CD4-positive, alpha-beta T cell treated with Interleukin-17A for 1 hour (primary cell): ENCODE results near the gene TAPBPL.

Experiments used
- DNase-seq: peaks from one replicate; pipeline ENCODE4 v3.0.0-alpha.2; 2020

TAPBPL gene

DNA sequence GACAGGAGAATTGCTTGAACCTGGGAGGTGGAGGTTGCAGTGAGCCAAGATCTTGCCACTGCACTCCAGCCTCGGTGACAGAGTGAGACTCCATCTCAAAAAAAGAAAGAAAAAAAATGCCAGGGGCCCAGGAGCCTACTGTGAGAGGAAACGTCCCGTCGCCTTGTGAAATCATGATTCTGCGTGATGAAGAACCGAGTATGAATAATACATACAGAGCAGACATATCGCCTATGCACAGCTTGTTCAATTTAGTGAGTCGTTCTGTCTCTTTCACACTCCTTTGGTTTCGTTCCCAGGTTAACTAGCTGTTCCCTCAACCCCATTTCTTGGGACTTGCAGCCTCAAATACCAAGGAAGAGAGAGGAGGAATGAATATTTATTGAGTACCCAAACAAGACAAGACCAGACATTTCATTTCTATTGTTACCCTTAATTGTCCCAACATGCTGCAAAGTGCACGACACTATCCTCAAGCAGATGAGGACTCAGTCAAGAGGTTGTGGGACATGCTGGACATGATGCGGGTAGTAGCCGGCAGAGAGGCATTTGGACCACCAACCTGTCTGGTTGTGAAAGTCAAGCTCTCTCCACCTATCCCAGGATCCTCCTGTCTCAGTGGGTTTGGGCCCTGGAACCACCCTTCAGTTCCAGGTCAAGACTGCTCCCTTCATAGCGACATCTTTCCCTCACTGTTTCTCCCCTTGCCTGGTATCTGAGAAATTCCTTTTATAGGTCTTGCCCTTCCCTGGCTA is 15.7 kb upstream of the TAPBPL start:
- DNase-seq = no peak

DNA sequence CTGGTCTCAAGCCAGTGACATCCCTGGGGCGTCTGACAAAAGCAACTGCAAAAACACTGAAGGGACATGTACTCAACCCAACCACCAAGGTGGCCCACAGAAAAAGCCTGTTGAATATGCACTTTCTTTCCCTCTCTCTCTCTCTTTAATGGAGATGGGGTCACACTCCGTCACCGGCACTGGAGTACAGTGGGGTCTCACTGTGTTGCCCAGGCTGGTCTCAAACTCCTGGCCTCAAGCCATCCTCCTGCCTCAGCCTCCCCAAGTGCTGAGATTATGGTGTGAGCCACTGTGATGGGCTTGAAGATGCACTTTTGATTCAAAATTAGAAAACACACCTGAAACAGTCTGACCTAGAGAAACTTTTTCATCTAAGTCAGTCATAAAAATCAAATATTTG is 14.3 kb upstream of the TAPBPL start:
- no peak for DNase-seq

DNA sequence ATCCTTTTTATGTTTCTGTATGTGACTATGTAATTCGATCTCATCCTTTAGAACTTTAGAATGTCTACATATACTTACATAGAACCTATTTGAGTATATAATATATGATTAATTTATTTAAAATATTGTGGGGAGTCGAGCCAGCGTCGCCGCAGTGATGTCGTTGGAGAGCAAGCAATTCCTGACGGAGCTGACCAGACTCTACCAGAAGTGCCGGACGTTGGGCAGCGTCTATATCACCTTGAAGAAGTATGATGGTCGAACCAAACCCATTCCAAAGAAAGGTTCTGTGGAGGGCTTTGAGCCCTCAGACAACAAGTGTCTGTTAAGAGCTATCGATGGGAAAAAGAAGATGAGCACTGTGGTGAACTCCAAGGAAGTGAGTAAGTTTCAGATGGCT is 13.5 kb upstream of the TAPBPL start:
- DNase-seq = no peak

DNA sequence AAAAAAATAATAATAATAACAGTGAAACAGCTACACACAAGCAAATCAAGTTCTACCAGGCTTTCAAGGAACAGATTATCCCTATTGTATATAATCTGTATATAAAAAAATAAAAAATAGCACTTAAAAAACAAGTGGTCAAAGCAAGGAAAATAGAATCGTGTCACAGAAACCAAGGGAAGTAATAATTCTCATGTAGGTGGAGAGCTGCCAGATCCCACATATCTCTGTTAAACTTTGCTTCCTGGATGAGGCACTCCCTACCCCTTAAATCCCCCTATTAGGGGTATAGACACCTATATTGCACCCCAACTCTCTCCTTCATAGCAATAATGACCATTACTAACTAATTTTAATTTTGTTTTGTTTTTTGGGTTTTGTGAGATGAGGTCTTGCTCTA is 11.5 kb upstream of the TAPBPL start:
- no peak for DNase-seq

DNA sequence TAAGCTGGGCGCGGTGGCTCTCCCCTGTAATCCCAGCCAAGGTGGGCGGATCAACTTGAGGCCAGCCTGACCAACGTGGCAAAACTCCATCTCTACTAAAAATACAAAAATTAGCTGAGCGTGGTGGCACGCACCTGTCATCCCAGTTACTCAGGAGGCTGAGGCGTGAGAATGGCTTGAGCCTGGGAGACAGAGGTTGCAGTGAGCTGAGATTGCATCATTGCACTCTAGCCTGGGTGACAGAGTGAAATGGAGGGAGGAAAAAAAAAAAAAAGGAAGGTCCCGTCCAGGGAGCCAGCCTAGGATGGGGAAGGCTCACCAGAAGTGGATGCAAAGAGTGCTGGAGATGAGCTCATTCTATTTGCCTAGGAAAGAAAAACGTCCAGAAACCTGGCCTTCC is 9.0 kb upstream of the TAPBPL start:
- DNase-seq = no peak

DNA sequence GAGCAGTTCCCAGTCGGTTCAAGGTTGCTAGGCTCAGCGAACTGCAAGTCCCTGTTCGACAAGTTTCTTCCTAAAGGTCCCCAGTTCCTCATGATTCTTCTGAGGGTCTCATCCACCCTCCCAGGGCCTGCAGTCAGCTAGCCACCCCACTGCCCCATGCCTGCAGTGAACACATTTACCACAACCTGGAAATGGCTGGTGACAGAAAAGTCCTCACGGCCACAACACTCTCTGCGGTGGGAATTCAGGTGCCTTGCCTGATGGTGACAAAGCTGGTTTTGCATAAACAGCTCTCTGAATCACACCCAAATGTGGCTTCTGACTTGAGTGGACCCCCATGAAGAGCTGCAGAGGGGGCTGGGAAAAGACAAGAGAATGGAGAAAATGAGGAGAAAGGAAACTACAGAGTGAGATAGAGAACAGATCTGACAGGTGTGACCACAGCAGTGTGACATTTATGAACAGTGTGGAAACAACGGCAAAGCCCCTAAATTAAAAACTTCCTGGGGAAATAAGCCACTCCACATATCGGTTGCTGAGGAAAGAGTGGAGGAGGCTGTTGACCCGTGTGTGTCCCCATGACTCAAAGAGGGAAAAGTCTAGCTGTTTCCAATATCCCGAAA is 8.4 kb upstream of the TAPBPL start:
- no peak for DNase-seq

DNA sequence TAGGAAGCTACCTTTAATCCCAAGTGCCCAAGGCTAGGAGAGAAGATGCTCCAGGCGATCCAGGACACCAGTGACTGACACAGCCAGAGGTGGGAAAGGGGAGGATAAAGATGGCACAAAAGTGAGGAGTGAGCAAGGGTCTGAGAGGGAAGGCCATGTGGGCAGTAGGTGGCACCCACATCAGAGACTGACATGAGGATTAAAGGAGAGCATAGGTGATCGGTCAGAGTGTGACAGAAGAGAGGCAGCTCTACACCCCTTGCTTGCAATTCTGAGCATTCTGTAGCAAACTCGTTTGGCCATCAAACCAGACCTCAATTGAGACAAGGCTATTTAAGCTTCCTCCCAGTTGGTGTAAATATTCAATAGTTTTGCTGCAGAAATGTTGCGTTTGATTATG is 7.8 kb upstream of the TAPBPL start:
- DNase-seq = no peak

DNA sequence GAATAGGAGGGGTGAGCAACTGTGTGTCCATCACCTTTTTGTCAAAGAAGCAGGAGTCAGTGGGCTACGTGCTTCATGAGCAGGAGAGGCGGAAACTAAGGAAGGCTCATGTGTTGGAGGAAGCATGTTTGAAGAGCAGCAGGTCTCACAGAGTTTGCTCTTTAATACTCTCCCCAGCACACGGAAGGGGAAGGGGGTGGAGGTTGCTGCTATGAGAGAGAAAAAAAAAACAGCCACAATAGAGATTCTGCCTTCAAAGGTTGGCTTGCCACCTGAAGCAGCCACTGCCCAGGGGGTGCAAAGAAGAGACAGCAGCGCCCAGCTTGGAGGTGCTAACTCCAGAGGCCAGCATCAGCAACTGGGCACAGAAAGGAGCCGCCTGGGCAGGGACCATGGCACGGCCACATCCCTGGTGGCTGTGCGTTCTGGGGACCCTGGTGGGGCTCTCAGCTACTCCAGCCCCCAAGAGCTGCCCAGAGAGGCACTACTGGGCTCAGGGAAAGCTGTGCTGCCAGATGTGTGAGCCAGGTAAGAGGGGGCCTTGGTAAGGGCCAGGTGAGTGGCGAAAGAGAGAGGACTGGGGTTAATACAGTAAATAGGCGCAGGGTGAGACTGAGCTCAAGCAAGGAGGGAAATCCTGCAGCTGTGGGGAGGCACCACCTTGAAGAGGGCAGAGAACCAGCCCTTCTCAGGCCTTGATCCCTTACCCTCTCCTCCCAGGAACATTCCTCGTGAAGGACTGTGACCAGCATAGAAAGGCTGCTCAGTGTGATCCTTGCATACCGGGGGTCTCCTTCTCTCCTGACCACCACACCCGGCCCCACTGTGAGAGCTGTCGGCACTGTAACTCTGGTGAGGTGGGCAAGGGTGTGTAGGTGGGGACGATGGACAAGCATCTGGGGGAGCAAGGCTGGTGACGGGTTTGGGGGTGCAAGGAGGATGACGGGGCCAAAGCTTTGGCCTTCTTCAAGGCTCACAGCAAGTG is 6.8 kb upstream of the TAPBPL start, which contains the start of gene CD27:
CD27 (plus strand) TSS at position 252 of the 985 bp plus-strand sequence; CDS start at position 393, 141 bp downstream.
- peak; percentile 51 for DNase-seq

DNA sequence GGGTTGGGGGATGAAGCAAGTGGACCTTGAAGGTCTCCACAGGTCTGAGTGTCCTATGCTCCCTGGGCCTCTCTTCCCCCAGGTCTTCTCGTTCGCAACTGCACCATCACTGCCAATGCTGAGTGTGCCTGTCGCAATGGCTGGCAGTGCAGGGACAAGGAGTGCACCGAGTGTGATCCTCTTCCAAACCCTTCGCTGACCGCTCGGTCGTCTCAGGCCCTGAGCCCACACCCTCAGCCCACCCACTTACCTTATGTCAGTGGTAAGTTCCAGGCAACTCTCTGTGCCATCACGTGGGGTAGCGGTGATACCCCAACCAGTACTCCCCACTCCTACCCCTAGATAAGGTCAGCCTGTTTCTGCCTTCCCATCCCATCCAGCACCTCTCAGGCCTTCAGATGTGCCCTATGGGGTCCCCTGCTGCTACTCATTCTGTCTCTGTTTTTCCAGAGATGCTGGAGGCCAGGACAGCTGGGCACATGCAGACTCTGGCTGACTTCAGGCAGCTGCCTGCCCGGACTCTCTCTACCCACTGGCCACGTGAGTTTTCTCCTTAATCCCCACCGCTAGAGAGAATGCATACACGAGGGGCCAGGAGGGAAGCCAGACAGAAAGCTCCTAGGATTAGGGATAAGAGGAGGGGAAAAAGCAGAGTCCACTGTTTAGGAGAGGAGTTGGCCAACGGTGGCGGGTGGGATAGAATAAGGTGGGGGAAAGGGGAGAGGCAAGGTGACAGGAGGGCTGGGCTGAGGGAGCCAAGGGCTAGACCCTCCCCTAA is 1.6 kb upstream of the TAPBPL start:
- DNase-seq = no peak

DNA sequence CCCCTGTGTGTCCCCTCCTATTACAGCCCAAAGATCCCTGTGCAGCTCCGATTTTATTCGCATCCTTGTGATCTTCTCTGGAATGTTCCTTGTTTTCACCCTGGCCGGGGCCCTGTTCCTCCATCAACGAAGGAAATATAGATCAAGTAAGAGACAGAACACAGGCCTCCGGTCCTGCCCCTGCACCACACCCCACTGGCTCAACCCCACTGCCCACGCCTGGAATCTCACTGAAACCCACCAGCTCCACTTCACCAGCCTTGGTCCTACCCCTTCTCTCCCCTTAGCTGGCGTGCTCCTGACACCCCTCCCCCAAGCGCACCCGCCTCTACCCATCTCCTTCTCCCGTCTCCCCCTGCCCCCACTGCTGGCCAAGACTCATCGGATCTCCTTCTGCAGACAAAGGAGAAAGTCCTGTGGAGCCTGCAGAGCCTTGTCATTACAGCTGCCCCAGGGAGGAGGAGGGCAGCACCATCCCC is 934 bp upstream of the TAPBPL start:
- no peak for DNase-seq

DNA sequence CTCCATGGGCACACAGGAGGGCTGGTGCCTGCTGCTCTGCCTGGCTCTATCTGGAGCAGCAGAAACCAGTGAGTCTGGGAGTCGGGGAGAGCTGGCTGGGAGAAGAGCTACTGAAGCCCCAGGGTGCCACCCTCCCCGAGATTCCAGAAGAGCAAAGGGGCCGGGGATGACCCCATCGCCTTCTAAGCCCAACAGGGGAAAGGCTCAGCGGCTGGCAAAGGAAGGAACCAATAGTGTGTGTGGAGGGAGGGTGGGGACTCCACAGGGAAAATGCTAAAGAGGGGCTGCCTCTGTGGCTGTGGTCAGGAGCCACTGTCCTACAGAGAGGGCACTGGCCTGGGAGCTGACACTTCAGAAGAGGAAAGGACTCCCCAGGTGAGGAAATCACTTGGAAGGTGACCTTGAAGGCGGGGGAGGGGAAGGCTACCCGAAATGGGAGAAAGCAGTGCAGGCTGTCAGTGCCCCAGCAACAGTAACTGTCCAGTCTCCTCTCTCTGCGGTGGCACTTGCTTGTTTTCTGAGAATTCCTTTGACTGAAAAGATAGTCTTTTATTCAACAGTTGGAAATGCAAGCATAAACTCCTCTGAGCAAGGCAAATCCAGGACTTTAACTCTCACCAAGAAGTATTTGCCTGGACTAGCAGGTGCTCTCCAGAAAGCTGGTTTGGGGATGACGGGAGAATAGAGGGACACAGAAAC is 552 bp downstream of the TAPBPL start:
- DNase-seq = no peak

DNA sequence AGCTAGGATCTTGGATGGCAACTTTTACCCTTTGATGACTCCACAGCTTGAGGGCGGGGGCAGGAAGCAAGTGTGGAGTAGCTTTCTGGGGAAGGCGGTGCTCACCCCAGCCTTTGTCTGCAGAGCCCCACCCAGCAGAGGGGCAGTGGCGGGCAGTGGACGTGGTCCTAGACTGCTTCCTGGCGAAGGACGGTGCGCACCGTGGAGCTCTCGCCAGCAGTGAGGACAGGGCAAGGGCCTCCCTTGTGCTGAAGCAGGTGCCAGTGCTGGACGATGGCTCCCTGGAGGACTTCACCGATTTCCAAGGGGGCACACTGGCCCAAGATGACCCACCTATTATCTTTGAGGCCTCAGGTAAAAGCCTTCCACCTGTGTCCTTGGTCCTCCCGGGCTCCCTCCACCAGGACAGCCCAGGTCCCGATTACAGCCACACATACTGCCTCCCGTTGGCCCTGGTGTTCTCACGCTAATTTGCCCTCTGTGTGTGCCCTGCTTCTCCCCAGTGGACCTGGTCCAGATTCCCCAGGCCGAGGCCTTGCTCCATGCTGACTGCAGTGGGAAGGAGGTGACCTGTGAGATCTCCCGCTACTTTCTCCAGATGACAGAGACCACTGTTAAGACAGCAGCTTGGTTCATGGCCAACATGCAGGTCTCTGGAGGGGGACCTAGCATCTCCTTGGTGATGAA is 1.2 kb downstream of the TAPBPL start:
- DNase-seq = peak; percentile 45

DNA sequence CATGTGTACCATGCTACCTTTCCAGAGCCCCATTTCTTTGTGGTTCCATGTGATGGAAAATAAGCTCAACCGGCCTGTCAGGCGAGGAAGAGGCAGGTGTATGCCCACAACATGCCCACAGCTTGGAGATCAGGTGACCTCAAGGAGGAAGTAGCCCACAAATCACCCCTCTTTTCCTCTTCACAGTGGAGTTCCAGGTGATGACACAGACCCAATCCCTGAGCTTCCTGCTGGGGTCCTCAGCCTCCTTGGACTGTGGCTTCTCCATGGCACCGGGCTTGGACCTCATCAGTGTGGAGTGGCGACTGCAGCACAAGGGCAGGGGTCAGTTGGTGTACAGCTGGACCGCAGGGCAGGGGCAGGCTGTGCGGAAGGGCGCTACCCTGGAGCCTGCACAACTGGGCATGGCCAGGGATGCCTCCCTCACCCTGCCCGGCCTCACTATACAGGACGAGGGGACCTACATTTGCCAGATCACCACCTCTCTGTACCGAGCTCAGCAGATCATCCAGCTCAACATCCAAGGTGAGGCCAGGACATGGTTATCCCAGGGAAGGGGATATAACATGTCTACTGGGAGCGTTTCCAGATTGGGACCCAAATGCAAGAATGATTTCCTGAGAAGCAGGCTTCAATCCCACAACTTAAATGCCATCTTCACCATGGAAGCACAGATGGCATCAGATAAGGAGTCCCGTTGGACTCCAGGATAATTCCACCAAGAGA is 5.5 kb downstream of the TAPBPL start:
- no peak for DNase-seq

DNA sequence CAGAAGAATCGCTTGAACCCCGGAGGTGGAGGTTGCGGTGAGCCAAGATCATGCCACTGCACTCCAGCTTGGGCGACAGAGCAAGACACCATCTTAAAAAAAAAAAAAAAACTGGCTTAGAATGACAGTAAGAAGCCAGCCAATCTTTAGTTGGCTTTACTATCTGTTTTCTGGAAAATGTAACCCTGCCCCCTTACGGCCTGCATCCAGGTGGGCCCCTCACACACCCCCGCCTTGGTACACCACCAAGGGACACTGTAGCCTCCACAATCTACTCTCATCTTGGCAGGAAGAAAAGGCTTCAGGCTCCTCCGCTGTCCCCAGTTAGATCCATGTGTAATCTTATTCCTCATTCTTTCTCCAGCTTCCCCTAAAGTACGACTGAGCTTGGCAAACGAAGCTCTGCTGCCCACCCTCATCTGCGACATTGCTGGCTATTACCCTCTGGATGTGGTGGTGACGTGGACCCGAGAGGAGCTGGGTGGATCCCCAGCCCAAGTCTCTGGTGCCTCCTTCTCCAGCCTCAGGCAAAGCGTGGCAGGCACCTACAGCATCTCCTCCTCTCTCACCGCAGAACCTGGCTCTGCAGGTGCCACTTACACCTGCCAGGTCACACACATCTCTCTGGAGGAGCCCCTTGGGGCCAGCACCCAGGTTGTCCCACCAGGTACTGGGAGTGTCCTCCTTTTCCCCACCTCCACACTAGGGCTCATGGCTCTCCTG is 6.6 kb downstream of the TAPBPL start:
- no peak for DNase-seq

DNA sequence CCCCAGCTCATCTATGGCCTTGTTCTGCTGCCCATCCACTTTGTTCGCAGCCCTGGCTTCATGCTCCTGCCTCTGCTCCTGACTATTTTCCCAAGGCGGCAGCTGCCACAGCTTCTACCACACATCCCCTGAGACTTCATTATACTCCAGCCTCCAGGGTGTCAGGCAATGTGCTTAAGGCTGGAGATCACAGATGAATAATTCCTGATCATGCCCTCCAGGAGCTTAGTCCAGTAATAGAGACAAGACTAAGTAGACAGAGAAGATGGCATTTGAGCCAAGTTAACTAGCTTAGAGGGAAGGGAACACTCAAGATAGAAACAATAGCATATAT is 7.1 kb downstream of the TAPBPL start:
- no peak for DNase-seq

DNA sequence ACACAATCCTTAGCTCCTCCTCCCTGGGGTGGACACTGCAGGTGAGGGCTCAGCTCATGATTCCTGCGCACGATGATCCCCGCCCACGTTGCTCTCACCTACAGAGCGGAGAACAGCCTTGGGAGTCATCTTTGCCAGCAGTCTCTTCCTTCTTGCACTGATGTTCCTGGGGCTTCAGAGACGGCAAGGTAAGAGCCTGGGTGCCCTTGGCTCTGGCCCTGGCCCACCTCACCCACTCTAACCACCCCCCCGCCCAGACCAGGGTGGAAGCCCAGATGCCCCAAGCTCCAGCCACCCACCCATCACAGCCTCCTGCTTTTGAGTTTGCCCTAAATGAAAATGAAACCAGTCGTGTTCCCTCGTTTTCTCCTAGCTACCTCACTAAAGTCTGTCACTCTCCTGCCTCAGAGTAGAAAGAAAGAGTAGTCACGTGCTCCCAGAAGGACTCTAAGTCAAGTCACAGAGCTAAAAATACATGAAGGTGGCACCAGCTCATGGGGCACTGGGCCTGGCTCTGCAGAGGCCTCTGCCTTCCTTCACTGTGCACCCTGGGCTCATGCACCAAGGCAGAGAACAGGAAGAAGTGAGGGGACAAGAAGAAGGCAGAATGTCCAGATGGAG is 9.0 kb downstream of the TAPBPL start:
- DNase-seq = peak; percentile 70

DNA sequence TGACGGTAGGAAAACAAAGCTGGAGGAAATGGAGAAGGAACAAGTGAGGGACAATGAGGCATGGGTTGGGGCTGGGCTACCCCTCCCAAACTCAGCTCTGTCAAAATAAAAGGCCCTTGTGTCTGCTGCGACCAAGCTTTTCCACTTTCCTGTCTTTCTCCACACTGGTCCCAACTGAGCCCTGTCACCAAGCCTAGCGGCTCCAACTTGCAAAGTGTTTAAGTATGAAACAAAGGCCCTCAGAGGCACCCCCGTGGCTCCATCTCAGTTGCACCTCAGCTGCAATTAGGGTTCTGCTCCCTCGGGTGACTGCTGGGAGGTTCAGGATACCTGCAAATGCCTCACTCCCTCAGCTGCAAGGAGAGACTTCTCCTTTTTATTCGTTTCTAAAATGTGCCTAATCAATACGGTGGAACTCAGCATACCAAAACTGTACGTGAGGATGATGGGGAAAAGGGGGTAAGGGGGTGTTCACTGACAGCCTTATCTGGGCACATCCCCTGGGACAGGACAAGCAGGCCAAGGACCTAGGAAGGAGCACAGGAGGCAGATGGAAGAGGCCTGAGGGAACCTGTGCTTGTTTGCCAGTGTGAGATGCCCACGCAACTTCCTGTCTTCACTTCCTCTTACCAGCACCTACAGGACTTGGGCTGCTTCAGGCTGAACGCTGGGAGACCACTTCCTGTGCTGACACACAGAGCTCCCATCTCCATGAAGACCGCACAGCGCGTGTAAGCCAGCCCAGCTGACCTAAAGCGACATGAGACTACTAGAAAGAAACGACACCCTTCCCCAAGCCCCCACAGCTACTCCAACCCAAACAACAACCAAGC is 9.8 kb downstream of the TAPBPL start:
- peak; percentile 89 for DNase-seq

DNA sequence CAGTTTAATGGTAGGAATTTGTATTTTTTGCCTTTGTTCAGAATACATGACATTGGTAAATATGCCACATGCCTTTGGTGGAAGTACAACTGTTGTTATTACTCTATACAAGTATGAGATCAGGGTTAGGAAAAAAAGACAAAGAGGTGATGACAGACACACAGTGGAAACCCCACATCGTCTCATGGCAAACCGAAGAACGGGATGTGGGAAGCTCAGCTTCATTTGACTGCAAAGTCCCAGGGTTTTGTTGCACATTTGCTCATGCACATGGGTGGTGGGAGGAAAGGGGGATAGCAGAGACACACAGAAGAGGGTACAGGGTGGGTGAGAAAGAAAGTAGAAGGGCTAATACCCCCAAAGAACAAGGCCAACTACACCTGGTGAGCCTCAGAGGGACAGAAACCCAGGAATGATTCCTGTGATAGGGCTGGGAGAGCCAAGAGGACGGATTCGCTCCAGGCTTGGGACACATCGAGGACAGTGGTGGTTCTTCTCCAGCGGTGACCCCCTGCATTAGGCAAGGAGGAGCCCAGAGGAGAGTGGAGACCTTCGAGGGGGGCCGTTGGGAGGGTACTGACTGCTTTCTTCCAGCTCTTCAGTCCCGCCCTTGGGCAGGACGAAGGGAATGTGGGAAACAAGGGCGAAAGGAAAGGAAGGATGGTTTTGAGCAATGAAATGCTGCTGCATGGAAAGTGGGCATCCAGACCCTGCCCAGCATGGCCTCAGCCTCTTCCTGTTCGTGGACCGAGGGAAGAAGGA is 10.6 kb downstream of the TAPBPL start:
- DNase-seq = no peak
